ENCODE data around the gene STRA6.

Gene STRA6

GRCh38 chr15:74173380-74174218, 29.0 kb downstream of the STRA6 start, which contains the start of gene ISLR:
ISLR (plus strand) TSS chr15:74173710; CDS start chr15:74174859, 1,149 bp downstream.
- Histone ChIP-seq H2AK5ac (ENCODE audit: low read depth, low read length) (peak within 1 kb of the TSS; percentile 54), H2BK120ac (ENCODE audit: low read depth, low read length) (peak within 1 kb of the TSS; percentile 78), H3K9ac (ENCODE audit: low read depth, low read length, poor library complexity) (peak within 1 kb of the TSS; percentile 40), H3K79me1 (ENCODE audit: low read depth, low read length) (peaks cover 2% of the 10 kb centered on the region), H3K4ac (ENCODE audit: low read length) (no peak within 1 kb of the TSS), H3K23ac (ENCODE audit: low read depth, low read length, poor library complexity) (no peak within 1 kb of the TSS), H3K27me3 (ENCODE audit: control insufficient read depth in 3 of 3, insufficient read depth in 3 of 3, low read depth in 1 of 3, low read length in 3 of 3) (peaks cover 0 to 6% (median 0%) of the 10 kb centered on the region in 3 experiments), H2BK15ac (ENCODE audit: low read length) (peak within 1 kb of the TSS; percentile 82), H3K14ac (ENCODE audit: low read length) (peak within 1 kb of the TSS; percentile 1), H4K8ac (ENCODE audit: low read depth, low read length) (no peak within 1 kb of the TSS), H3K4me1 (ENCODE audit: control insufficient read depth in 2 of 2, insufficient read depth in 1 of 2, low read depth in 1 of 2, low read length in 2 of 2) (peaks cover 23 to 50% of the 10 kb centered on the region in 2 donors), H2AFZ (ENCODE audit: low read length) (peak within 1 kb of the TSS; percentile 81), H3K4me2 (ENCODE audit: insufficient read depth, low read length, poor library complexity, severe bottlenecking) (peak within 1 kb of the TSS; percentile 13), H3K27ac (replicated peaks; ENCODE audit: low read length) (no peak within 1 kb of the TSS), H2BK12ac (ENCODE audit: low read length) (peak within 1 kb of the TSS; percentile 67), H3K18ac (ENCODE audit: low read length) (peak within 1 kb of the TSS; percentile 86), H3K4me3 (ENCODE audit: low read length in 2 of 2) (no peak within 1 kb of the TSS), H2BK5ac (ENCODE audit: low read length) (peak within 1 kb of the TSS; percentile 62), H4K91ac (ENCODE audit: low read depth, low read length, poor library complexity) (no peak within 1 kb of the TSS), H3K36me3 (replicated peaks in 1 of 2; ENCODE audit: control insufficient read depth in 2 of 2, insufficient read depth in 2 of 2, low read length in 2 of 2) (no peaks in the 10 kb centered on the region), H3K9me3 (replicated peaks in 1 of 2; ENCODE audit: control insufficient read depth in 2 of 2, insufficient read depth in 1 of 2, low read depth in 1 of 2, low read length in 2 of 2) (no peaks in the 10 kb centered on the region)
- no peak for DNase-seq (ENCODE audit: low spot score)
- no CpG with 5 or more reads among the region's 20 CpGs for WGBS, 2 donors (ENCODE audit: extremely low coverage in 2 of 2, insufficient read length in 2 of 2, insufficient replicate concordance in 1 of 2)

DNA sequence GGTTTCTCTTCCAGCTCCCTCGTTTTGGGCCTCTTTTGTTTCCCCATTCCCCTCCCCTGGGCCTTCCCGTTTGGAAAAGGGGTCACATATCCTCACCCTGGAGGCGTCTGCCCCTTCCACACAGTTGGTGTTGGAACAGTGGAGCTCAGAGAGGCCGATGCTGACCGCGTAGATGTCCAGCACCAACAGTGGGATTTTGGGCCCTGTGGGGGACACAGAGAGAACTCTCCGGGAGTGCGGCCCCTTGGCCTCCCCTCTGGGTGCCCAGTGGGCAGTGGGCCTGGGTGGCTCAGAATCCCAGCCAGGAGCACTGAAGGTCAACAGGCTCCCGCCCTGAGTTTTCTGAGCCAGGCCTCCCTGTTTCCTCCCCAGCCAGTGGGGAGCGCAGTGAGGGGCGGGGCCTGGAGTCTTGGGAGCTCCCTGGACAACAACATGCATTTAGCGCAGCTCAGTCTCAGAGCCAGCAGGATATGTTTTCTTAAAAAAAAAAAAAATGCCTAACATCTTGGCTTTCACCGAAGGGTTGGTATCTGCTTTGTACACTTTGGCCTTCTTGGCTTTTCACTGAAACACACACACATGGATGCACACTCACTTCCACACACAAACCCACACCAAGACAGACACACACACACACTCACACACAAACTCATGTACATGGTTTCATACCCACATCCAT, 29.7 kb downstream of the STRA6 start:
- Histone ChIP-seq H2AK5ac (ENCODE audit: low read depth, low read length) (no peak overlapping the region), H2BK15ac (ENCODE audit: low read length) (no peak overlapping the region), H3K18ac (ENCODE audit: low read length) (peak overlapping the region; percentile 86), H2BK120ac (ENCODE audit: low read depth, low read length) (peak overlapping the region; percentile 27), H3K79me1 (ENCODE audit: low read depth, low read length) (peaks cover 2% of the 10 kb centered on the region), H4K8ac (ENCODE audit: low read depth, low read length) (no peak overlapping the region), H3K4ac (ENCODE audit: low read length) (no peak overlapping the region), H3K9ac (ENCODE audit: low read depth, low read length, poor library complexity) (no peak overlapping the region), H3K27ac (replicated peaks; ENCODE audit: low read length) (no peak overlapping the region), H3K27me3 (ENCODE audit: control insufficient read depth in 3 of 3, insufficient read depth in 3 of 3, low read depth in 1 of 3, low read length in 3 of 3) (peaks cover 0 to 6% (median 0%) of the 10 kb centered on the region in 3 experiments), H3K9me3 (replicated peaks in 1 of 2; ENCODE audit: control insufficient read depth in 2 of 2, insufficient read depth in 1 of 2, low read depth in 1 of 2, low read length in 2 of 2) (no peaks in the 10 kb centered on the region), H3K36me3 (replicated peaks in 1 of 2; ENCODE audit: control insufficient read depth in 2 of 2, insufficient read depth in 2 of 2, low read length in 2 of 2) (no peaks in the 10 kb centered on the region), H2BK5ac (ENCODE audit: low read length) (peak overlapping the region; percentile 62), H3K14ac (ENCODE audit: low read length) (no peak overlapping the region), H3K23ac (ENCODE audit: low read depth, low read length, poor library complexity) (no peak overlapping the region), H3K4me1 (ENCODE audit: control insufficient read depth in 2 of 2, insufficient read depth in 1 of 2, low read depth in 1 of 2, low read length in 2 of 2) (peaks cover 23 to 53% of the 10 kb centered on the region in 2 donors), H3K4me2 (ENCODE audit: insufficient read depth, low read length, poor library complexity, severe bottlenecking) (peak overlapping the region; percentile 13), H2AFZ (ENCODE audit: low read length) (peak overlapping the region; percentile 81), H2BK12ac (ENCODE audit: low read length) (no peak overlapping the region), H4K91ac (ENCODE audit: low read depth, low read length, poor library complexity) (no peak overlapping the region), H3K4me3 (ENCODE audit: low read length in 2 of 2) (no peak overlapping the region)
- no CpG with 5 or more reads among the region's 13 CpGs for WGBS, 2 donors (ENCODE audit: extremely low coverage in 2 of 2, insufficient read length in 2 of 2, insufficient replicate concordance in 1 of 2)
- no peak for DNase-seq (ENCODE audit: low spot score)

DNA sequence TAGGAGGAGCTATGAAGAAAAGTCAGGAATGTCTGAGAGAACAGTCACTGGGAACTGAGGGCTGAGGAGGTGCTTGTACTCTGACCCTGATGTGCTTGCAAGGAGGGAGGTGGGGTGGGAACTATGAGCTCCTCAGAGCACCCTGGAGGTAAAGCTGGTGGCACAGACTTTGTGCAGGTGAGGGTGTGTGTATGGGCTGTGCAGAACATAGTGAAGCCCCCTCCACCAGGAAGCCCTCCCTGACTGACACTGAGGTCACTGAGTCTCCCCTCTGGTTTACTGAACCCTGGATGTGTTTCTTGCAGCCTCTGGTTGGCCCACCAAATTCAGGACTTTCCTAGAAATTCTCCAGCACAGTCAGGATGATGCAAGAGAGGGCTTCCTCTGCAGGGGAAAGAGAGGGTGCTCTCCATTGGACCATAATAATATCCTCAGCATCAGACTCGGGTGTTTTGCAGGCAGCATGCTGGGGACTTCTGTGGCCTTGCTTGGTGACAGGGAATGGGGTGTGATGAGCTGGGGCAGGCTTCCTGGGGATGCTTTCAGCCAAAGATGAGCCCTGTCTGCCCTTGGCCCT, 30.5 kb downstream of the STRA6 start:
- H2BK12ac ChIP-seq (ENCODE audit: low read length), result no peak overlapping the region
- H2BK15ac ChIP-seq (ENCODE audit: low read length), result peak overlapping the region; percentile 8
- no peak overlapping the region for H3K4me3 ChIP-seq (ENCODE audit: low read length in 2 of 2)
- no peak overlapping the region for H3K9ac ChIP-seq (ENCODE audit: low read depth, low read length, poor library complexity)
- H3K14ac ChIP-seq (ENCODE audit: low read length), result no peak overlapping the region
- no peak overlapping the region for H4K91ac ChIP-seq (ENCODE audit: low read depth, low read length, poor library complexity)
- peak overlapping the region; percentile 62 for H2BK5ac ChIP-seq (ENCODE audit: low read length)
- H3K4me1 ChIP-seq (ENCODE audit: control insufficient read depth in 2 of 2, insufficient read depth in 1 of 2, low read depth in 1 of 2, low read length in 2 of 2), result peaks cover 21 to 46% of the 10 kb centered on the region in 2 donors
- no peak overlapping the region for H4K8ac ChIP-seq (ENCODE audit: low read depth, low read length)
- H3K4me2 ChIP-seq (ENCODE audit: insufficient read depth, low read length, poor library complexity, severe bottlenecking), result no peak overlapping the region
- peak overlapping the region; percentile 7 for H2AK5ac ChIP-seq (ENCODE audit: low read depth, low read length)
- H3K9me3 ChIP-seq (replicated peaks in 1 of 2; ENCODE audit: control insufficient read depth in 2 of 2, insufficient read depth in 1 of 2, low read depth in 1 of 2, low read length in 2 of 2), result no peaks in the 10 kb centered on the region
- peak overlapping the region; percentile 55 for H3K18ac ChIP-seq (ENCODE audit: low read length)
- H2AFZ ChIP-seq (ENCODE audit: low read length), result no peak overlapping the region
- H3K4ac ChIP-seq (ENCODE audit: low read length), result no peak overlapping the region
- H3K27me3 ChIP-seq (ENCODE audit: control insufficient read depth in 3 of 3, insufficient read depth in 3 of 3, low read depth in 1 of 3, low read length in 3 of 3), result peaks cover 0 to 6% (median 0%) of the 10 kb centered on the region in 3 experiments
- H3K79me1 ChIP-seq (ENCODE audit: low read depth, low read length), result peaks cover 2% of the 10 kb centered on the region
- DNase-seq (ENCODE audit: low spot score), result no peak
- no peak overlapping the region for H2BK120ac ChIP-seq (ENCODE audit: low read depth, low read length)
- no CpG with 5 or more reads among the region's 1 CpG for WGBS, 2 donors (ENCODE audit: extremely low coverage in 2 of 2, insufficient read length in 2 of 2, insufficient replicate concordance in 1 of 2)
- no peaks in the 10 kb centered on the region for H3K36me3 ChIP-seq (replicated peaks in 1 of 2; ENCODE audit: control insufficient read depth in 2 of 2, insufficient read depth in 2 of 2, low read length in 2 of 2)
- H3K27ac ChIP-seq (replicated peaks; ENCODE audit: low read length), result no peak overlapping the region
- no peak overlapping the region for H3K23ac ChIP-seq (ENCODE audit: low read depth, low read length, poor library complexity)

All from neuronal stem cell (in vitro differentiated cells).